ENCODE measurements around the gene MCM9. TPM values are rescaled to one million over a fixed set of nuclear protein-coding genes. Genes with fewer than 3 reads are reported as not detected.

The MCM9 gene
- total and polyA plus RNA-seq, 2 of the 13 experiments (the other 11 are each of a cell fraction or from before 2014, with no cell fraction given) = 3.8 to 17.2 TPM

DNA sequence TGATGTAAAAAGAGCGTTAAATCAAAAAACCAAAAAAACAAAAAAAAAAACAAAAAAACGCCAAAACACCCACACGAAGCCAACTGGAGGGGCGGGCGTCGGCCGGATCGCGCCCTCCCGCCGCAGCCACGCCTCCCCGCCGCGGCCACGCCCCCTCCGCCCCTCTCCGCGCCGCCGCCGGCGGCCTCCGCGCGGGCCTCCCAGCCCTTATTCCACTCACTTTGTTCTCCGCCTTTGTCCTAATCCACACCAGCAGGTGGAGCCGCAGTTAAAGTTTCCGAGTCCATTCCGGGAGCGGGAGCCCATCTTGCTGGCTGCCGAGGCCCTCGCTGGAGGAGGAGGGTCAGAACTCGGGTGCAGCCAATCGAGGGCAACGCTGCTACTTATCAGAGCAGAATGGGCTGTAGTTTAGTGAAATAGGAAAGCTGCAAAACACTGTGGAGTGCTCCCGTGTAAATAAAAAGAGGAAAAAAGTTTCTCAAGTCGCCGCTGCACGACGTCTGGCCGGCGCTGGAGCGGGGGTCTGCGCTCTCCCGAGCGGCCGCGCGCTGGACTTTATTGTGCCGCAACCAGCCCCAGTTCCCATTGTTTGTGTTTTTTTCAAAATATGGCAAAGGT lies 41.0 kb downstream of the MCM9 start, which contains the start of gene ASF1A (continued):
- TF ChIP-seq XRCC5 (optimal IDR thresholded peaks at IDR 0.05; ENCODE audit: low read length) (peak; percentile 83), POLR2AphosphoS5 (IDR thresholded peaks at IDR 0.05; ENCODE audit: low read depth, low read length) (peak; percentile 94), KDM1A (CRISPR knock-in tag; IDR thresholded peaks at IDR 0.05) (peak; percentile 61; the same call in 1 of the 2 replicates), TEAD2 (CRISPR knock-in tag; IDR thresholded peaks at IDR 0.05) (no peak), ZNF660 (CRISPR knock-in tag; IDR thresholded peaks at IDR 0.05; ENCODE audit: borderline replicate concordance, low read depth) (no peak), ZNF790 (CRISPR knock-in tag; IDR thresholded peaks at IDR 0.05; ENCODE audit: borderline replicate concordance) (0 out of 2 replicates have a peak, but pooled peaks have one; percentile 1), JARID2 (CRISPR knock-in tag; IDR thresholded peaks at IDR 0.05; ENCODE audit: insufficient replicate concordance) (no peak), BRF2 (CRISPR knock-in tag; IDR thresholded peaks at IDR 0.05) (peak; percentile 71), ZNF772 (CRISPR knock-in tag; IDR thresholded peaks at IDR 0.05) (no peak), TBP (CRISPR knock-in tag; IDR thresholded peaks at IDR 0.05) (no peak), ZNF788 (CRISPR knock-in tag; IDR thresholded peaks at IDR 0.05; ENCODE audit: borderline replicate concordance) (peak; percentile 80), DPF2 (CRISPR knock-in tag; IDR thresholded peaks at IDR 0.05; ENCODE audit: borderline replicate concordance, low read depth) (no peak), ZNF780A (CRISPR knock-in tag; IDR thresholded peaks at IDR 0.05) (no peak), BCL6 (CRISPR knock-in tag; IDR thresholded peaks at IDR 0.05) (peak; percentile 52; the same call in 1 of the 2 replicates), EED (CRISPR knock-in tag; IDR thresholded peaks at IDR 0.05) (no peak; the same call in 1 of the 2 replicates), HMGA1 (CRISPR knock-in tag; conservative IDR thresholded peaks at IDR 0.05) (no peak), ZMYM3 (CRISPR knock-in tag; IDR thresholded peaks at IDR 0.05) (no peak), ZNF607 (CRISPR knock-in tag; IDR thresholded peaks at IDR 0.05; ENCODE audit: borderline replicate concordance) (peak; percentile 7; the same call in 1 of the 2 replicates), ZNF747 (CRISPR knock-in tag; IDR thresholded peaks at IDR 0.05; ENCODE audit: borderline replicate concordance) (peak; percentile 30; the same call in 1 of the 2 replicates), FOSL1 (CRISPR knock-in tag; IDR thresholded peaks at IDR 0.05; ENCODE audit: borderline replicate concordance) (no peak; the same call in 1 of the 2 replicates), ZUFSP (CRISPR knock-in tag; IDR thresholded peaks at IDR 0.05; ENCODE audit: borderline replicate concordance) (no peak), ZFP91 (CRISPR knock-in tag; IDR thresholded peaks at IDR 0.05; ENCODE audit: borderline replicate concordance) (peak; percentile 84), ZNF614 (CRISPR knock-in tag; IDR thresholded peaks at IDR 0.05; ENCODE audit: borderline replicate concordance) (peak; percentile 70; the same call in 1 of the 2 replicates)
